WTC11 (cell line): Measurements from ENCODE around the gene MTRF1. TPM values are rescaled to one million over a fixed set of nuclear protein-coding genes. Genes with fewer than 3 reads are reported as not detected.

ENCODE experiments used
- ATAC-seq: fragments of 200-7000 bp; cut with Tn5 transposase; 2 replicates; pipeline ENCODE4 v1.10.0; 2021; ENCODE audit warnings: mild to moderate bottlenecking, moderate library complexity
- CTCF ChIA-PET: fragments of 300-600 bp; sonication (Branson Sonifier 250); formaldehyde crosslinking; loops from one replicate; lab custom pipeline; 2021; ENCODE audit warnings: antibody characterized with exemption; lab: Charles Lee
- POLR2A ChIA-PET: fragments of 350-600 bp; sonication (Branson Sonifier 250); formaldehyde crosslinking; loops from one replicate; lab custom pipeline; 2021; ENCODE audit warnings: antibody characterized with exemption; lab: Charles Lee
- DNase-seq: peaks from one replicate; pipeline ENCODE4 v3.0.0; 2021; ENCODE audit warnings: low spot score
- H3K27ac Mint-ChIP-seq: 2 replicates; pipeline ENCODE4 v1.8.0; 2021; ENCODE audit warnings: mixed read lengths
- H3K27me3 Mint-ChIP-seq: 2 replicates; pipeline ENCODE4 v1.8.0; 2021; ENCODE audit warnings: low read depth, mild to moderate bottlenecking, moderate library complexity, mixed read lengths
- H3K36me3 Mint-ChIP-seq: 2 replicates; pipeline ENCODE4 v1.8.0; 2021; ENCODE audit warnings: mixed read lengths
- H3K4me1 Mint-ChIP-seq: 2 replicates; pipeline ENCODE4 v1.8.0; 2022; ENCODE audit warnings: mixed read lengths
- H3K4me3 Mint-ChIP-seq: 2 replicates; pipeline ENCODE4 v1.8.0; 2021; ENCODE audit warnings: mild to moderate bottlenecking, moderate library complexity, mixed read lengths
- H3K9me3 Mint-ChIP-seq: 2 replicates; pipeline ENCODE4 v1.8.0; 2021; ENCODE audit warnings: mixed read lengths
- ELF4 ChIP-seq: sonication (generic); formaldehyde crosslinking; IDR thresholded peaks from 2 replicates; pipeline ENCODE4 v1.8.1; 2022; ENCODE audit warnings: low read depth, mild to moderate bottlenecking, moderate library complexity, missing genetic modification reagents
- GABPB1 ChIP-seq: sonication (generic); formaldehyde crosslinking; IDR thresholded peaks from 2 replicates; pipeline ENCODE4 v1.8.1; 2023; ENCODE audit warnings: mild to moderate bottlenecking, missing genetic modification reagents
- IRF2 ChIP-seq: sonication (generic); formaldehyde crosslinking; IDR thresholded peaks from 2 replicates; pipeline ENCODE4 v1.8.0; 2022; ENCODE audit warnings: low read depth, missing genetic modification reagents, borderline replicate concordance
- JAZF1 ChIP-seq: fragments of 250-450 bp; sonication (Bioruptor Pico); IDR thresholded peaks from 2 replicates; pipeline ENCODE4 v1.9.0; 2021; ENCODE audit warnings: moderate library complexity, mild to moderate bottlenecking, inconsistent platforms
- NR3C1 ChIP-seq: sonication (generic); formaldehyde crosslinking; conservative IDR thresholded peaks from 2 replicates; pipeline ENCODE4 v1.8.1; 2023; ENCODE audit warnings: low read depth, mild to moderate bottlenecking, missing genetic modification reagents
- PRRX2 ChIP-seq: fragments of 250-450 bp; sonication (Bioruptor Pico); IDR thresholded peaks from 2 replicates; pipeline ENCODE4 v1.8.0; 2021; ENCODE audit warnings: mild to moderate bottlenecking
- SOX15 ChIP-seq: fragments of 250-450 bp; sonication (Bioruptor Pico); IDR thresholded peaks from 2 replicates; pipeline ENCODE4 v1.9.0; 2021; ENCODE audit warnings: mild to moderate bottlenecking
- SP1 ChIP-seq: sonication (generic); formaldehyde crosslinking; conservative IDR thresholded peaks from 2 replicates; pipeline ENCODE4 v1.8.1; 2022; ENCODE audit warnings: missing genetic modification reagents
- TP53 ChIP-seq: sonication (generic); formaldehyde crosslinking; IDR thresholded peaks from 2 replicates; pipeline ENCODE4 v1.8.1; 2023; ENCODE audit warnings: mild to moderate bottlenecking, missing genetic modification reagents
- ZBTB21 ChIP-seq: sonication (generic); formaldehyde crosslinking; IDR thresholded peaks from 2 replicates; pipeline ENCODE4 v1.8.1; 2023; ENCODE audit warnings: mild to moderate bottlenecking, missing genetic modification reagents, borderline replicate concordance
- ZNF138 ChIP-seq: sonication (generic); formaldehyde crosslinking; conservative IDR thresholded peaks from 2 replicates; pipeline ENCODE4 v1.8.1; 2022; ENCODE audit warnings: mild to moderate bottlenecking, moderate library complexity, missing genetic modification reagents
- ZNF396 ChIP-seq: fragments of 250-450 bp; sonication (Bioruptor Pico); IDR thresholded peaks from 2 replicates; pipeline ENCODE4 v1.8.0; 2021; ENCODE audit warnings: mild to moderate bottlenecking, moderate library complexity, borderline replicate concordance
- total RNA-seq: library from RNA; stranded (reverse); gene quantifications from 3 replicates; pipeline ENCODE4 v1.2.3, GENCODE V29; 2021
- TF ChIP-seq, protein P1 (sequence below): sonication (generic); formaldehyde crosslinking; IDR thresholded peaks from 2 replicates; pipeline ENCODE4 v1.8.0; 2023; ENCODE audit warnings: missing genetic modification reagents, mild to moderate bottlenecking, borderline replicate concordance
- TF ChIP-seq, protein P2 (sequence below): fragments of 250-450 bp; sonication (Bioruptor Pico); IDR thresholded peaks from 2 replicates; pipeline ENCODE4 v2.1.2; 2022; ENCODE audit warnings: mild to moderate bottlenecking, moderate library complexity
- TF ChIP-seq, protein P3 (sequence below): sonication (generic); formaldehyde crosslinking; IDR thresholded peaks from 2 replicates; pipeline ENCODE4 v1.8.0; 2022; ENCODE audit warnings: mild to moderate bottlenecking, missing genetic modification reagents
- TF ChIP-seq, protein P4 (sequence below): sonication (generic); formaldehyde crosslinking; IDR thresholded peaks from 2 replicates; pipeline ENCODE4 v1.8.1; 2023; ENCODE audit warnings: mild to moderate bottlenecking, missing genetic modification reagents, moderate library complexity
- TF ChIP-seq, protein P5 (sequence below): sonication (generic); formaldehyde crosslinking; IDR thresholded peaks from 2 replicates; pipeline ENCODE4 v1.8.1; 2023; ENCODE audit warnings: mild to moderate bottlenecking, missing genetic modification reagents, moderate library complexity
- TF ChIP-seq, protein P6 (sequence below): sonication (generic); formaldehyde crosslinking; IDR thresholded peaks from 2 replicates; pipeline ENCODE4 v1.8.0; 2023; ENCODE audit warnings: mild to moderate bottlenecking, missing genetic modification reagents
- TF ChIP-seq, protein P7 (sequence below): sonication (generic); formaldehyde crosslinking; IDR thresholded peaks from 2 replicates; pipeline ENCODE4 v1.8.1; 2023; ENCODE audit warnings: mild to moderate bottlenecking, missing genetic modification reagents

Gene MTRF1
- total RNA-seq, 1 experiment from 2014 or later: 12.9 TPM

DNA sequence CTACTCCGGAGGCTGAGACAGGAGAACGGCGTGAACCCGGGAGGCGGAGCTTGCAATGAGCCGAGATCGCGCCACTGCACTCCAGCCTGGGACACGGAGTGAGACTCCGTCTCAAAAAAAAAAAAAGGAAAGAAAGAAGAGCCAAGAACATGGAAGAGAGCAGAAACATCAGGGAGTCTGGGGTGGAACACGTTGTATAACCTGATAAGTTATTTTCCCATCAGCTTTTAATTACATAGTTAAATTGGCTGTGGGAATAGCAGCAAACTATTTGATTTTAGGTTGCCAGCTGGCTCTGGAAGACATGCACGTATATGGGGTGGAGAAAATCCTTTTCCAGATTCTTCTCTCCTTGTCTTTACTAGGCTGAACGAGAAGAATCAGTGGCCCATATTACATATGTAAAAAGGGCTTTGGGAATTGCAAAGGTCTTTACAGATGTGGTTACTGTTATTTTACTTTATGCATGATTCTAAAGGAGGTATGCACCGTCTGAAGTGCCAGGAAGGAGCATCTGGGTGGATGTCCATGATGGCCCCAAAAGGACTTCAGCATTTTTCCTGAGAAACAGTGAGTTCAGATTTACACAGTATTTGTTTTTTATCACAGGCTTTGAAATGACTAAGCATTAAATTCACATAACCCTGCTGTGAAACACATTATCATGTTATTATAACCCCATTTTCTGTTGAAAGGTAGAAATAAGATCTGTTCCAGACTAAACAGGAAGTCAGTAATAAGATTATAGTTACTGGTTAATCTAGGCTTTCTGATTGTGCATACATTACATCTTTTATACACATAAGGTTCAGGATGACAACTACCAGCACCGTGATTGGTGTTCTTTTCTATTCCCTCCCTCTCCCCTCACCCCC, 43.1 kb upstream of the MTRF1 start (continued):
- TF ChIP-seq, protein P1, sequence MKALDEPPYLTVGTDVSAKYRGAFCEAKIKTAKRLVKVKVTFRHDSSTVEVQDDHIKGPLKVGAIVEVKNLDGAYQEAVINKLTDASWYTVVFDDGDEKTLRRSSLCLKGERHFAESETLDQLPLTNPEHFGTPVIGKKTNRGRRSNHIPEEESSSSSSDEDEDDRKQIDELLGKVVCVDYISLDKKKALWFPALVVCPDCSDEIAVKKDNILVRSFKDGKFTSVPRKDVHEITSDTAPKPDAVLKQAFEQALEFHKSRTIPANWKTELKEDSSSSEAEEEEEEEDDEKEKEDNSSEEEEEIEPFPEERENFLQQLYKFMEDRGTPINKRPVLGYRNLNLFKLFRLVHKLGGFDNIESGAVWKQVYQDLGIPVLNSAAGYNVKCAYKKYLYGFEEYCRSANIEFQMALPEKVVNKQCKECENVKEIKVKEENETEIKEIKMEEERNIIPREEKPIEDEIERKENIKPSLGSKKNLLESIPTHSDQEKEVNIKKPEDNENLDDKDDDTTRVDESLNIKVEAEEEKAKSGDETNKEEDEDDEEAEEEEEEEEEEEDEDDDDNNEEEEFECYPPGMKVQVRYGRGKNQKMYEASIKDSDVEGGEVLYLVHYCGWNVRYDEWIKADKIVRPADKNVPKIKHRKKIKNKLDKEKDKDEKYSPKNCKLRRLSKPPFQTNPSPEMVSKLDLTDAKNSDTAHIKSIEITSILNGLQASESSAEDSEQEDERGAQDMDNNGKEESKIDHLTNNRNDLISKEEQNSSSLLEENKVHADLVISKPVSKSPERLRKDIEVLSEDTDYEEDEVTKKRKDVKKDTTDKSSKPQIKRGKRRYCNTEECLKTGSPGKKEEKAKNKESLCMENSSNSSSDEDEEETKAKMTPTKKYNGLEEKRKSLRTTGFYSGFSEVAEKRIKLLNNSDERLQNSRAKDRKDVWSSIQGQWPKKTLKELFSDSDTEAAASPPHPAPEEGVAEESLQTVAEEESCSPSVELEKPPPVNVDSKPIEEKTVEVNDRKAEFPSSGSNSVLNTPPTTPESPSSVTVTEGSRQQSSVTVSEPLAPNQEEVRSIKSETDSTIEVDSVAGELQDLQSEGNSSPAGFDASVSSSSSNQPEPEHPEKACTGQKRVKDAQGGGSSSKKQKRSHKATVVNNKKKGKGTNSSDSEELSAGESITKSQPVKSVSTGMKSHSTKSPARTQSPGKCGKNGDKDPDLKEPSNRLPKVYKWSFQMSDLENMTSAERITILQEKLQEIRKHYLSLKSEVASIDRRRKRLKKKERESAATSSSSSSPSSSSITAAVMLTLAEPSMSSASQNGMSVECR (CRISPR knock-in tag): no peak
- TF ChIP-seq, all 79 proteins: peak for 0

DNA sequence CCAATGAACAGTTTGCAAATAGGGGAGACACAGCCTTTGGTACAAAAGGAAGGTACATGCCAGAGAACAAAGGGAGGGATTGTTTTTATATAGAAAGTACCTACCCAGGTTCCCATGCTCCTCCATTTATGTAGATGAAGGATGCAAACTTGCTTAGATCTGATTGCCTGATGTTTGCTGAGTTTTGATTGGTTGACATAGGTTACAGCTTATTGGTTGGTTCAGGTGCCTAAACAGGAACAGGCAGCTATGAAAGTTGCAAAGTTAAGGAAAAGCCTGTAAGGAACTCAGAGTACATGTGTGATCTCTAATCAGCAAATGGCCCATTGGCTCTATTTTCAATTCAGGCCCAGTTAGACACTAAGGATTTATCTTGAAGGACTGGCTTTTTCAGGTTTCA, 41.2 kb upstream of the MTRF1 start:
- no peaks in the 10 kb centered on the region for H3K27me3 Mint-ChIP-seq
- H3K36me3 Mint-ChIP-seq: no peaks in the 10 kb centered on the region
- DNase-seq (no peak), ATAC-seq (no peak)
- POLR2A ChIA-PET: no interaction called here
- no peak overlapping the region for H3K4me3 Mint-ChIP-seq
- peaks cover 14% of the 10 kb centered on the region for H3K4me1 Mint-ChIP-seq
- H3K27ac Mint-ChIP-seq: no peak overlapping the region
- peaks cover 3% of the 10 kb centered on the region; the same call in 1 of the 2 replicates for H3K9me3 Mint-ChIP-seq
- CTCF ChIA-PET: no interaction called here
- TF ChIP-seq SP1 (CRISPR knock-in tag) (no peak), ZBTB21 (CRISPR knock-in tag) (no peak), ELF4 (no peak), IRF2 (CRISPR knock-in tag) (no peak), NR3C1 (CRISPR knock-in tag) (no peak), ZNF138 (no peak), PRRX2 (CRISPR knock-in tag) (no peak), TP53 (no peak), ZNF396 (no peak), GABPB1 (CRISPR knock-in tag) (no peak), JAZF1 (CRISPR knock-in tag) (no peak), SOX15 (no peak)
- TF ChIP-seq, protein P2, sequence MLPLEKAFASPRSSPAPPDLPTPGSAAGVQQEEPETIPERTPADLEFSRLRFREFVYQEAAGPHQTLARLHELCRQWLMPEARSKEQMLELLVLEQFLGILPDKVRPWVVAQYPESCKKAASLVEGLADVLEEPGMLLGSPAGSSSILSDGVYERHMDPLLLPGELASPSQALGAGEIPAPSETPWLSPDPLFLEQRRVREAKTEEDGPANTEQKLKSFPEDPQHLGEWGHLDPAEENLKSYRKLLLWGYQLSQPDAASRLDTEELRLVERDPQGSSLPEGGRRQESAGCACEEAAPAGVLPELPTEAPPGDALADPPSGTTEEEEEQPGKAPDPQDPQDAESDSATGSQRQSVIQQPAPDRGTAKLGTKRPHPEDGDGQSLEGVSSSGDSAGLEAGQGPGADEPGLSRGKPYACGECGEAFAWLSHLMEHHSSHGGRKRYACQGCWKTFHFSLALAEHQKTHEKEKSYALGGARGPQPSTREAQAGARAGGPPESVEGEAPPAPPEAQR: no peak
- TF ChIP-seq, protein P3, sequence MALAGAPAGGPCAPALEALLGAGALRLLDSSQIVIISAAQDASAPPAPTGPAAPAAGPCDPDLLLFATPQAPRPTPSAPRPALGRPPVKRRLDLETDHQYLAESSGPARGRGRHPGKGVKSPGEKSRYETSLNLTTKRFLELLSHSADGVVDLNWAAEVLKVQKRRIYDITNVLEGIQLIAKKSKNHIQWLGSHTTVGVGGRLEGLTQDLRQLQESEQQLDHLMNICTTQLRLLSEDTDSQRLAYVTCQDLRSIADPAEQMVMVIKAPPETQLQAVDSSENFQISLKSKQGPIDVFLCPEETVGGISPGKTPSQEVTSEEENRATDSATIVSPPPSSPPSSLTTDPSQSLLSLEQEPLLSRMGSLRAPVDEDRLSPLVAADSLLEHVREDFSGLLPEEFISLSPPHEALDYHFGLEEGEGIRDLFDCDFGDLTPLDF (CRISPR knock-in tag): no peak
- TF ChIP-seq, protein P4, sequence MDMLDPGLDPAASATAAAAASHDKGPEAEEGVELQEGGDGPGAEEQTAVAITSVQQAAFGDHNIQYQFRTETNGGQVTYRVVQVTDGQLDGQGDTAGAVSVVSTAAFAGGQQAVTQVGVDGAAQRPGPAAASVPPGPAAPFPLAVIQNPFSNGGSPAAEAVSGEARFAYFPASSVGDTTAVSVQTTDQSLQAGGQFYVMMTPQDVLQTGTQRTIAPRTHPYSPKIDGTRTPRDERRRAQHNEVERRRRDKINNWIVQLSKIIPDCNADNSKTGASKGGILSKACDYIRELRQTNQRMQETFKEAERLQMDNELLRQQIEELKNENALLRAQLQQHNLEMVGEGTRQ (CRISPR knock-in tag): no peak
- TF ChIP-seq, protein P5, sequence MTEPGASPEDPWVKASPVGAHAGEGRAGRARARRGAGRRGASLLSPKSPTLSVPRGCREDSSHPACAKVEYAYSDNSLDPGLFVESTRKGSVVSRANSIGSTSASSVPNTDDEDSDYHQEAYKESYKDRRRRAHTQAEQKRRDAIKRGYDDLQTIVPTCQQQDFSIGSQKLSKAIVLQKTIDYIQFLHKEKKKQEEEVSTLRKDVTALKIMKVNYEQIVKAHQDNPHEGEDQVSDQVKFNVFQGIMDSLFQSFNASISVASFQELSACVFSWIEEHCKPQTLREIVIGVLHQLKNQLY (CRISPR knock-in tag): no peak
- TF ChIP-seq, protein P6, sequence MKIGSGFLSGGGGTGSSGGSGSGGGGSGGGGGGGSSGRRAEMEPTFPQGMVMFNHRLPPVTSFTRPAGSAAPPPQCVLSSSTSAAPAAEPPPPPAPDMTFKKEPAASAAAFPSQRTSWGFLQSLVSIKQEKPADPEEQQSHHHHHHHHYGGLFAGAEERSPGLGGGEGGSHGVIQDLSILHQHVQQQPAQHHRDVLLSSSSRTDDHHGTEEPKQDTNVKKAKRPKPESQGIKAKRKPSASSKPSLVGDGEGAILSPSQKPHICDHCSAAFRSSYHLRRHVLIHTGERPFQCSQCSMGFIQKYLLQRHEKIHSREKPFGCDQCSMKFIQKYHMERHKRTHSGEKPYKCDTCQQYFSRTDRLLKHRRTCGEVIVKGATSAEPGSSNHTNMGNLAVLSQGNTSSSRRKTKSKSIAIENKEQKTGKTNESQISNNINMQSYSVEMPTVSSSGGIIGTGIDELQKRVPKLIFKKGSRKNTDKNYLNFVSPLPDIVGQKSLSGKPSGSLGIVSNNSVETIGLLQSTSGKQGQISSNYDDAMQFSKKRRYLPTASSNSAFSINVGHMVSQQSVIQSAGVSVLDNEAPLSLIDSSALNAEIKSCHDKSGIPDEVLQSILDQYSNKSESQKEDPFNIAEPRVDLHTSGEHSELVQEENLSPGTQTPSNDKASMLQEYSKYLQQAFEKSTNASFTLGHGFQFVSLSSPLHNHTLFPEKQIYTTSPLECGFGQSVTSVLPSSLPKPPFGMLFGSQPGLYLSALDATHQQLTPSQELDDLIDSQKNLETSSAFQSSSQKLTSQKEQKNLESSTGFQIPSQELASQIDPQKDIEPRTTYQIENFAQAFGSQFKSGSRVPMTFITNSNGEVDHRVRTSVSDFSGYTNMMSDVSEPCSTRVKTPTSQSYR (CRISPR knock-in tag): no peak
- TF ChIP-seq, protein P7, sequence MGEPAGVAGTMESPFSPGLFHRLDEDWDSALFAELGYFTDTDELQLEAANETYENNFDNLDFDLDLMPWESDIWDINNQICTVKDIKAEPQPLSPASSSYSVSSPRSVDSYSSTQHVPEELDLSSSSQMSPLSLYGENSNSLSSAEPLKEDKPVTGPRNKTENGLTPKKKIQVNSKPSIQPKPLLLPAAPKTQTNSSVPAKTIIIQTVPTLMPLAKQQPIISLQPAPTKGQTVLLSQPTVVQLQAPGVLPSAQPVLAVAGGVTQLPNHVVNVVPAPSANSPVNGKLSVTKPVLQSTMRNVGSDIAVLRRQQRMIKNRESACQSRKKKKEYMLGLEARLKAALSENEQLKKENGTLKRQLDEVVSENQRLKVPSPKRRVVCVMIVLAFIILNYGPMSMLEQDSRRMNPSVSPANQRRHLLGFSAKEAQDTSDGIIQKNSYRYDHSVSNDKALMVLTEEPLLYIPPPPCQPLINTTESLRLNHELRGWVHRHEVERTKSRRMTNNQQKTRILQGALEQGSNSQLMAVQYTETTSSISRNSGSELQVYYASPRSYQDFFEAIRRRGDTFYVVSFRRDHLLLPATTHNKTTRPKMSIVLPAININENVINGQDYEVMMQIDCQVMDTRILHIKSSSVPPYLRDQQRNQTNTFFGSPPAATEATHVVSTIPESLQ (CRISPR knock-in tag): no peak
